Stimulated activated CD4-positive, alpha-beta T cell treated with anti-CD3 and anti-CD28 coated beads, Interleukin-2, amount 100 ng/mL, for 24 hours (primary cell): ENCODE measurements around the gene FIP1L1.
"Not testable (repeated sequence)": the region's sequence is repeated elsewhere in the genome, so short reads cannot be mapped to it uniquely, and the experiment has no call there.

Experiments used
- DNase-seq, 2 donors: peaks; one replicate each; pipeline ENCODE4 v3.0.0-alpha.2; 2020

FIP1L1 gene

GRCh38 chr4:53380221-53380620 is 2.8 kb downstream of the FIP1L1 start:
- DNase-seq = no peak

GRCh38 chr4:53409479-53409878 is 32.0 kb downstream of the FIP1L1 start:
- DNase-seq = not testable (repeated sequence)

GRCh38 chr4:53419208-53419607 is 41.8 kb downstream of the FIP1L1 start:
- no peak for DNase-seq

- DNase-seq = no peak
Measured at GRCh38 chr4:53421791-53422190, 44.4 kb downstream of the FIP1L1 start.

GRCh38 chr4:53422367-53422766 is 44.9 kb downstream of the FIP1L1 start:
- DNase-seq = no peak

- no peak for DNase-seq
Measured at GRCh38 chr4:53424280-53424679, 46.8 kb downstream of the FIP1L1 start.

- DNase-seq = no peak
Measured at GRCh38 chr4:53427366-53427765, 49.9 kb downstream of the FIP1L1 start.

- no peak for DNase-seq
Measured at GRCh38 chr4:53431052-53431451, 53.6 kb downstream of the FIP1L1 start.

- no peak for DNase-seq
Measured at GRCh38 chr4:53432528-53433424, 55.3 kb downstream of the FIP1L1 start.

GRCh38 chr4:53436251-53436650 is 58.8 kb downstream of the FIP1L1 start:
- no peak for DNase-seq

GRCh38 chr4:53441564-53441963 is 64.1 kb downstream of the FIP1L1 start:
- DNase-seq = no peak

- DNase-seq = no peak
Measured at GRCh38 chr4:53444954-53445353, 67.5 kb downstream of the FIP1L1 start.

GRCh38 chr4:53450773-53451172 is 73.3 kb downstream of the FIP1L1 start:
- no peak for DNase-seq

- no peak for DNase-seq
Measured at GRCh38 chr4:53453385-53453784, 75.9 kb downstream of the FIP1L1 start.

- no peak for DNase-seq
Measured at GRCh38 chr4:53455766-53456165, 78.3 kb downstream of the FIP1L1 start.

GRCh38 chr4:53456178-53456577 is 78.7 kb downstream of the FIP1L1 start:
- DNase-seq = no peak

GRCh38 chr4:53459548-53459947 is 82.1 kb downstream of the FIP1L1 start:
- DNase-seq = no peak

- DNase-seq = no peak
Measured at GRCh38 chr4:53461244-53461643, 83.8 kb downstream of the FIP1L1 start.

- DNase-seq = no peak
Measured at GRCh38 chr4:53463340-53463739, 85.9 kb downstream of the FIP1L1 start.

- DNase-seq = no peak
Measured at GRCh38 chr4:53465281-53465680, 87.8 kb downstream of the FIP1L1 start.

GRCh38 chr4:53465891-53466290 is 88.5 kb downstream of the FIP1L1 start:
- DNase-seq = no peak

- DNase-seq = not testable (repeated sequence)
Measured at GRCh38 chr4:53466576-53466975, 89.1 kb downstream of the FIP1L1 start.

- DNase-seq = no peak
Measured at GRCh38 chr4:53476232-53477037, 99.0 kb downstream of the FIP1L1 start.

GRCh38 chr4:53477038-53477565 is 99.7 kb downstream of the FIP1L1 start:
- DNase-seq = no peak
